Heart left ventricle (tissue), 13 donors: Measurements from ENCODE around the gene RAB17.

Source experiments
- POLR2A ChIP-seq, 2 donors: fragments of 450-650 bp; IDR thresholded peaks; one replicate each; pipeline ENCODE4 v1.6.1; 2017; ENCODE audit warnings: antibody characterized with exemption in 2 of 2, mild to moderate bottlenecking in 2 of 2, moderate library complexity in 2 of 2
- TF ChIP-seq, protein P1 (sequence below), 12 donors: fragments of 200-600 bp; sonication (generic) in 4 of 12; IDR thresholded peaks; one replicate each; pipeline versions ENCODE4 v1.5.0 to v1.8.0; 2018 to 2022; ENCODE audit warnings: antibody characterized with exemption in 12 of 12, mild to moderate bottlenecking in 5 of 12
- donor health status: ischemic (EF 13 %, LVEDD 7.1; RV severe dilation, severe dysfunction).
- donor health status: DM: no; HTN: yes; CAD: no.
- donor health status: DM: no; HTN: no; CAD: no.
- donor health status: ischemic (EF 25% LVEDD 6.9; RV normal size, moderate dysfunction).
- donor health status: ischemic (EF 25% LVEDD 5.7; RV mildly dilated, moderate dysfunction).
- donor health status: ischemic (EF 35%, LVEDD 5.7; RV mildly dilated, moderate dysfunction).
- donor health status: nonischemic (EF 11% LVEDD 7.7; RV severe dilation, severe dysfunction).
- donor health status: DM: yes; HTN: yes; CAD: no.
- donor health status: PGD.
- donor health status: ischemic (EF 29% LVEDD 5.4; RV normal size, mild dysfunction).
- donor health status: nonischemic (EF 23%, LVEDD 6.1; RV moderate dilation, normal function).

DNA sequence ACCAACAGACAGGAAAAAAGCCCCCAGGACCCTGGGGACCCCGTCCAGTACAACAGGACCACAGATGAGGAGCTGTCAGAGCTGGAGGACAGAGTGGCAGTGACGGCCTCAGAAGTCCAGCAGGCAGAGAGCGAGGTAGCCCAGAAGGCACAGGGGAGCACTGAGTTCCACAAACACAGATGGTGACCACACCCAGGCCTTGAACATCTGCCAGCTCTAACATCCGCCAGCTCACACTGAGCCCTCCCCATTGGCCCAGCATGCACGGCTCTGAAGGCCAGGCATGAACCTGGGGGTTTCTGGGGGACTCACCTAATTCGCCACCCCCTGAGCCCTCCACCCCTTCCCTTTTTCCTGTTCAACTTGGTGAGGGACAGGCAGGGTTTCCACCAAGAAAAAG, 49.7 kb downstream of the RAB17 start:
- TF ChIP-seq, protein P1, sequence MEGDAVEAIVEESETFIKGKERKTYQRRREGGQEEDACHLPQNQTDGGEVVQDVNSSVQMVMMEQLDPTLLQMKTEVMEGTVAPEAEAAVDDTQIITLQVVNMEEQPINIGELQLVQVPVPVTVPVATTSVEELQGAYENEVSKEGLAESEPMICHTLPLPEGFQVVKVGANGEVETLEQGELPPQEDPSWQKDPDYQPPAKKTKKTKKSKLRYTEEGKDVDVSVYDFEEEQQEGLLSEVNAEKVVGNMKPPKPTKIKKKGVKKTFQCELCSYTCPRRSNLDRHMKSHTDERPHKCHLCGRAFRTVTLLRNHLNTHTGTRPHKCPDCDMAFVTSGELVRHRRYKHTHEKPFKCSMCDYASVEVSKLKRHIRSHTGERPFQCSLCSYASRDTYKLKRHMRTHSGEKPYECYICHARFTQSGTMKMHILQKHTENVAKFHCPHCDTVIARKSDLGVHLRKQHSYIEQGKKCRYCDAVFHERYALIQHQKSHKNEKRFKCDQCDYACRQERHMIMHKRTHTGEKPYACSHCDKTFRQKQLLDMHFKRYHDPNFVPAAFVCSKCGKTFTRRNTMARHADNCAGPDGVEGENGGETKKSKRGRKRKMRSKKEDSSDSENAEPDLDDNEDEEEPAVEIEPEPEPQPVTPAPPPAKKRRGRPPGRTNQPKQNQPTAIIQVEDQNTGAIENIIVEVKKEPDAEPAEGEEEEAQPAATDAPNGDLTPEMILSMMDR (IDR thresholded peaks at IDR 0.05): no peak
- TF ChIP-seq POLR2A (IDR thresholded peaks at IDR 0.05): no peak
